Stimulated activated CD8-positive, alpha-beta memory T cell treated with anti-CD3 and anti-CD28 coated beads, Interleukin-4, amount 100 ng/mL, for 24 hours (primary cell): ENCODE results near the gene DOC2A.

Source experiments
- DNase-seq: peaks from one replicate; pipeline ENCODE4 v3.0.0-alpha.2; 2020; ENCODE audit warnings: low read depth

The DOC2A gene

GRCh38 chr16:29989111-29989858 lies 21.5 kb downstream of the DOC2A start:
- no peak for DNase-seq

- no peak for DNase-seq
Measured at GRCh38 chr16:29988346-29989075, 22.3 kb downstream of the DOC2A start.

DNA sequence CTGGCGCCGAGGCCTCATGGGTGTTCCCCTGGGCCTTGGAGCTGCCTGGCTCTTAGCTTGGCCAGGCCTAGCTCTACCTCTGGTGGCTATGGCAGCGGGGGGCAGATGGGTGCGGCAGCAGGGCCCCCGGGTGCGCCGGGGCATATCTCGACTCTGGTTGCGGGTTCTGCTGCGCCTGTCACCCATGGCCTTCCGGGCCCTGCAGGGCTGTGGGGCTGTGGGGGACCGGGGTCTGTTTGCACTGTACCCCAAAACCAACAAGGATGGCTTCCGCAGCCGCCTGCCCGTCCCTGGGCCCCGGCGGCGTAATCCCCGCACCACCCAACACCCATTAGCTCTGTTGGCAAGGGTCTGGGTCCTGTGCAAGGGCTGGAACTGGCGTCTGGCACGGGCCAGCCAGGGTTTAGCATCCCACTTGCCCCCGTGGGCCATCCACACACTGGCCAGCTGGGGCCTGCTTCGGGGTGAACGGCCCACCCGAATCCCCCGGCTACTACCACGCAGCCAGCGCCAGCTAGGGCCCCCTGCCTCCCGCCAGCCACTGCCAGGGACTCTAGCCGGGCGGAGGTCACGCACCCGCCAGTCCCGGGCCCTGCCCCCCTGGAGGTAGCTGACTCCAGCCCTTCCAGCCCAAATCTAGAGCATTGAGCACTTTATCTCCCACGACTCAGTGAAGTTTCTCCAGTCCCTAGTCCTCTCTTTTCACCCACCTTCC lies 23.3 kb downstream of the DOC2A start:
- no peak for DNase-seq

DNA sequence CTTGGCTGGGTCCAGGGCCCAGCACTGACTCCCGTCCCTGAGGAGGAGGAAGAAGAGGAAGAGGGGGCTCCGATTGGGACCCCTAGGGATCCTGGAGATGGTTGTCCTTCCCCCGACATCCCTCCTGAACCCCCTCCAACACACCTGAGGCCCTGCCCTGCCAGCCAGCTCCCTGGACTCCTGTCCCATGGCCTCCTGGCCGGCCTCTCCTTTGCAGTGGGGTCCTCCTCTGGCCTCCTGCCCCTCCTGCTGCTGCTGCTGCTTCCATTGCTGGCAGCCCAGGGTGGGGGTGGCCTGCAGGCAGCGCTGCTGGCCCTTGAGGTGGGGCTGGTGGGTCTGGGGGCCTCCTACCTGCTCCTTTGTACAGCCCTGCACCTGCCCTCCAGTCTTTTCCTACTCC lies 23.9 kb downstream of the DOC2A start:
- DNase-seq, result no peak

DNA sequence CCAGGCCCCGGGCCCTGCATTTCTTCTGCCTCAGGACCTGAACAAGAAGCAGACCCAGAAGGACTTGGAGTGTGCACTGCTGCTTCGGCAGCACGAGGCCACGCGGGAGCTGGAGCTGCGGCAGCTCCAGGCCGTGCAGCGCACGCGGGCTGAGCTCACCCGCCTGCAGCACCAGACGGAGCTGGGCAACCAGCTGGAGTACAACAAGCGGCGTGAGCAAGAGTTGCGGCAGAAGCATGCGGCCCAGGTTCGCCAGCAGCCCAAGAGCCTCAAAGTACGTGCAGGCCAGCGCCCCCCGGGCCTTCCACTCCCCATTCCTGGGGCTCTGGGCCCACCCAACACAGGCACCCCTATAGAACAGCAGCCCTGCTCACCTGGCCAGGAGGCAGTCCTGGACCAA lies 24.6 kb downstream of the DOC2A start:
- DNase-seq, result no peak

DNA sequence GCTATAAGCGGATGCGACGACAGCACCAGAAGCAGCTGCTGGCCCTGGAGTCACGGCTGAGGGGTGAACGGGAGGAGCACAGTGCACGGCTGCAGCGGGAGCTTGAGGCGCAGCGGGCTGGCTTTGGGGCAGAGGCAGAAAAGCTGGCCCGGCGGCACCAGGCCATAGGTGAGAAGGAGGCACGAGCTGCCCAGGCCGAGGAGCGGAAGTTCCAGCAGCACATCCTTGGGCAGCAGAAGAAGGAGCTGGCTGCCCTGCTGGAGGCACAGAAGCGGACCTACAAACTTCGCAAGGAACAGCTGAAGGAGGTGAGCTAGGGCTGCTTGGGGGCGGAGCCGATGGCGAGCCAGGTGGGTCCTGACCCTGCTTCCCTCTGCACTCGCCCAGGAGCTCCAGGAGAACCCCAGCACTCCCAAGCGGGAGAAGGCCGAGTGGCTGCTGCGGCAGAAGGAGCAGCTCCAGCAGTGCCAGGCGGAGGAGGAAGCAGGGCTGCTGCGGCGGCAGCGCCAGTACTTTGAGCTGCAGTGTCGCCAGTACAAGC lies 25.5 kb downstream of the DOC2A start:
- DNase-seq, result no peak

DNA sequence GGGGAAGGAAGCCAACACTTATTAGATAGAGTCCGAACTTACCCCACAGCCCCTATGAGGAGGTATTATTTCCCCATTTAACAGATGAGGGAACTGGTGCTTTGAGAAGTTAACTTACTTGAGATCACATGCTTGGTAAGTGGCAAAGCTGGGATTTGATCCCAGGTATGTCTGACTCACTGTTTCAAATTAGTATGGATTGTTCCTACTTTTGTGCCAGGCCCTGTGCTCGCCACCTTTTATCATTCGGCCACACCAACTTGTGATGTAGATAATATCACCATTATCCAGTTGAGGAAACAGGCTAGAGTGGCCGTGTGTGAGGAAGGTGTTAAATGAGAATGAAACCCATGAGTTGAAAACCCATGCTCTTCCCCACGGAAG lies 26.1 kb downstream of the DOC2A start:
- no peak for DNase-seq

DNA sequence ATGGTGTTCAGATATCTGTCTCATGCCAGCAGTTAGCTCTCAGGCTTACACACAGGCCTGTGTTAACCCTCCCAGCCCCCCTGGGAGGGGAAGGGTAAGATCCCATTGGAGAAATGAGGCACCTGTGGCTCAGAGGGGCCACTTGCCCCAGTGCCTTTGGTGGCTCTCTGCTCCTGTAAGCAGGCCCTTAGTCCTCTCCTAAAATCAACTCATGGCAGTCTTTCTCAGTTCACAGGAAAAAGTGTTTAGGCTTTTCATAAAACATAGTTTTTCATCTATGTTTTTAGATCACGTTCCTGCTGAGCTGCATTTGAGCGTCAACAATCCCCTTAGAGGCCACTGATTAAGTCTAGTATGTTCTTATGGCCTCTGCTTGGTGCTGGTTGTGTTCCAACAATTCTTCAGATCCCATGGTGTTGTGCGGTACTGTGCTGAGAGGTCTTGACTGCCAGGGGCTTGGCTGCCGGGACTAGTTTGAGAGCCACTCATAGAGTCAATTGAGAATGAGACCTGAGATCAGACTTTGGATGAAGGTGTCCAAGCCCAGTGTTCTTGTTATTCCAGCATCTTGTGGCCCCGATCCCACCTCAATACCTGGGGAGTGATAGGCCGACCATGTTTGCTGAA lies 26.6 kb downstream of the DOC2A start:
- DNase-seq, result no peak

DNA sequence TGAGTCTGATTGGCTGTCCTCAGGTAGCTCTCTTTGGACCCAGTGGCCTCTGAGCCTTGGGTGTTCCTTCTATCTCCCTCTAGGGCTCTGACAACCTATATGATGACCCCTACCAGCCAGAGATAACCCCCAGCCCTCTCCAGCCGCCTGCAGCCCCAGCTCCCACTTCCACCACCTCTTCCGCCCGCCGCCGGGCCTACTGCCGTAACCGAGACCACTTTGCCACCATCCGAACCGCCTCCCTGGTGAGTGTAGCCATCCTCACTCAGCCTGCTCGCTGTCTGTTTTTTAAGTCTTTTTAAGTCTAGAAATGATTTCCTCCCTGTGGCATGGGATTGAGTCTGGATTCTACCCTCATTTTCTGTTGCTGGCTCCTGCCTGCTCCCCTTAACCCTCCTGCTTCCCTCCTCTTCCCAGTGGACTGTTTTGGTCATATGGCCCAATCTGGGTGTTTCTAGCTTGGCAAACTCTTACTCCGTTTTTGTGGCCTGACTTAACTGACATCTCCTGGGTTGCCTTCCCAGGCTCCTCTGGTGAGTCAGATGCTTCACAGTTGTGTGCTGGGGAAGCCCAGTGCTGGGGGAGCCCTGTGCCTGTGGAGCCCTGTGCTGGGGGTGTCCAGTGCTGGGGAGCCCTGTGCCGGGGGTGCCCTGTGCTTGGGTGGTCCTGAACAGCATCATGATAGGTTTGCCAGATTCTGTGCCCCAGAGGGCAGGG lies 27.2 kb downstream of the DOC2A start:
- no peak for DNase-seq

DNA sequence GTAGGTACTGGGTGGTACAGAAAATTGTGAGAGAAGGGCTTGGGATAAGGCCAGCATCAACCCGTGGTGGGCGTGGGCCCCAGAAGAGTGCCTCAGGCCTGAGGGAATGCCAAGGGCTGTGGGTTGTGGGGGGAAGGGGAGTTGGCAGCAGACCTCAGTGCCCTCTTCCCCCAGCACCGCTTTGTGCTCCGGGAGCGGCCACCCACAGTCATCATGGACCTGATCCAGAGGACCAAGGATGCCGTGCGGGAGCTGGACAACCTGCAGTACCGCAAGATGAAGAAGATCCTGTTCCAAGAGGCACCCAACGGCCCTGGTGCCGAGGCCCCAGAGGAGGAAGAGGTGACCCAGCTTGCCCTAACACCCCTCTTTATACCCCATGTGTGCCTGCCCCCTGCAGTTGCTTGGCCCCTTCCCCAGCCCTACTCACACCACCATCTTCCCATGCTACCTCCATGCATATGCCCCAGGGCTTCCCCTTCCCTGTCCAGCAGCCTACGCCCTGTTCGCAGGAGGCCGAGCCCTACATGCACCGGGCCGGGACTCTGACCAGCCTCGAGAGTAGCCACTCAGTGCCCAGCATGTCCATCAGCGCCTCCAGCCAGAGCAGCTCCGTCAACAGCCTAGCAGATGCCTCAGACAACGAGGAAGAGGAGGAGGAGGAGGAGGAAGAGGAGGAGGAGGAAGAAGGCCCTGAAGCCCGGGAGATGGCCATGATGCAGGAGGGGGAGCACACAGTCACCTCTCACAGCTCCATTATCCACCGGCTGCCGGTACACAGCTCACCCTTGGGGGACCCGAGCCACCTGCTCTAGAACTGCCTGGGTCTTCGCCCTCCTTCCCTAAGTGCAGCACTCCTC lies 28.0 kb downstream of the DOC2A start:
- DNase-seq, result no peak

- no peak for DNase-seq
Measured at GRCh38 chr16:29978564-29979270, 32.1 kb downstream of the DOC2A start.

DNA sequence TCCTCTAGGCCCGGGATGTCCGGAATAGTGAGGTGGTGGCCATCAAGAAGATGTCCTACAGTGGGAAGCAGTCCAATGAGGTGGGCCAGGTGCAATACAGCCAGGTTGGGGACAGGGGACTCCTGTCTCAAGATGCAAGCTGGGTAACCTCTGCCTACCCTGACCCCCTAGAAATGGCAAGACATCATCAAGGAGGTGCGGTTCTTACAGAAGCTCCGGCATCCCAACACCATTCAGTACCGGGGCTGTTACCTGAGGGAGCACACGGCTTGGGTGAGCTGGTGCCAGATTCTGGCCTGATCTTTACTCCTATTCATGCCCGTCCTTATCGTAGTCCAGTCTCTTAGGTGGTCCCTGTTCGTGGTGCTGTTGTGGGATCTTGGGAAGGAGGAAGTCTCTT lies 32.7 kb downstream of the DOC2A start:
- no peak for DNase-seq

DNA sequence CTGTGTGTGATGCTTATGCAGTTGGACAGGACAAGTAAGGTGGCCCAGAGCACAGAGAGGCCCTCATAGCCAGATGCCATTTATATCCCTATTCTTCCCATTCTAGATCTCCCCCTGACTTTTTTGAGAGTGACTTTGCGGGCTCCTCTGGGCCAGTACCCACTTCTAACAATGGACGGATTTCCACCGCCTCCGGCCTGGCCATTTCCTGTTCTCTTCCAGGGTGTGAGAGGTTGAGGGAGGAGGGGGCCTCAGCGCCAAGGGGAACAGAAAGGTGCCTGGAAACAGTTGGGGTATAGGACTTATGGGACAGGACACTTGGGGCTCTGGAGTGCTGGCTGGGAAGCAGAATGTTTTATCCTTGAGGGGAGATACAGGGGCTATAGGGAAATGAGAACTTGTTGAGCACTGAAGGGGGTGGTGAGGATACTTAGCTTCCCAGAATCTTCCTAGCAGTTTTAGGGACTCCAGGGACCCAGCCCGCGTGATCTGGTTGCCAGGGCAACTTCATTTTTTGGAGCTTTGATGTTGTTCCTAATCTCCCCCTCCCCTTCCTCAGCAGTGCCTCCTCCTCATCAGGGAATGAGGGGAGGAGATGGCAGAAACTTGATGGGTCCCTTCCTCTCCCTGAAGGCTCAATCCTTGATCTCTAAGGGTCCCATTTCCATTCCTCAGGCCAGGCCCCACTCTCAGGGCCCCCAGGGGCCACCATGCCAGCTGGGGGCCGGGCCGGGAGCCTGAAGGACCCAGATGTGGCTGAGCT lies 33.6 kb downstream of the DOC2A start:
- no peak for DNase-seq

- DNase-seq, result no peak
Measured at GRCh38 chr16:29975811-29976511, 34.9 kb downstream of the DOC2A start.

DNA sequence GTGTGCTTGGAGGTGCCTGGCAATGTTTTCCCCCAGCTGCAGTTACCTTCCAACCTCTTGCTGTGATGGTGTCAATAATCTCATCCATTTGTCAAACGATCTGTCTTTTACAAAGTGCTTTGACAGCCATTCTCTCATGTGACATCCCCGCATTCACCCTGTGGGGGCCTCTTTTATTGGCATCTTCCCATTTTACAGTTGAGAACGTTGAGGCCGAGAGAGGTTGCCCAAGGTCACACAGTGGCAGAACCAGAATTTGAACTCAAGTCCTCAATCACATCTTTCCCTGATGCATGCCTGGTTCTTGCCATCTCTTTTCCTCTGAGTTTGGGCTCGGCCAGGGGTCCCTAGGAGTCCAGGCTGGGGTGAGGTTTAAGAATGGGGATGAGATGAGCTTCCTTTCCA lies 35.7 kb downstream of the DOC2A start:
- DNase-seq, result no peak

- no peak for DNase-seq
Measured at GRCh38 chr16:29974291-29975133, 36.3 kb downstream of the DOC2A start.

DNA sequence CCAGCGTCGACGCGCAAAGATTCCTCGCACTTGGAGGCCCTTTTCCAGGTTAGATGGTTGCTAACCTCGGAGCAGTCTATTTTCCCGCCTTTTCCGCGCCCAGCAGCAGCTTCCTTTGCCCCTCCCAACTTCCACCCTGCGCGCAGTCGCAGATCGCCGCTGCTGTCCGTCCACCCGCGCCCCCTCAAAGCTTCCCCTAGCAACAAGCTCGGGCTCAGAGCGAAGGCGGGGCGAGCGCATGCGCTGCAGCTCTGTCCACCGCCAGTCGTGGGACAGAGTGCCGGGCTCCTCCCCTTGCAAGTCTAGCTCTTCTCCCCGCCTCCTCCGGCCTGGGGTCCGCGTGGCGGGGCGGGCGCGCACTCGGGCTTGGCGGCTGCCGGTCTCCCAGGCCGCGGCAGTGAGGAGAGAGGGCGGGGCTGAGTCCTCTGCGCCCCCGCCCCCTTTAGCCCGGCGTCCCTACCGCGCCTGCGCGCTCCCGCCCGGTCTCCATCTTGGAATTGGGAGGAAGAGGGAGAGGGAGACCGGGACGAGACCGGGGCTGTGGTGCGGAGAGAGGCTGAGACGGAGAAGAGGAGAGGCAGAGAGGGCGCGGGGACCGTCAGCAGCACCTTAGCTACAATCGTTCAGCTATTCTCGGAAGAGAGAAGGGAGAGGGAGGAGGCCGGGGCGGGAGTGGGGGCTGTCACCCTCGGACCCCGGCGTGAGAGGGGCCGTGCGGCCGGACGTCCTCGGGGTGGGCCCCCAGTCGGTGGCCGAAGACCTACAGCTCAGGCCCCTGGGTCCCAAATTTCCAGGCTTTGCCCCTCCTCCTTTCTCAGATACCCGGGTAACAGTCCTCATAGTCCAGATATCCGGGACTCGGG lies 37.2 kb downstream of the DOC2A start, which contains the start of gene TAOK2:
TAOK2 (plus strand) TSS at position 485 of the 863 bp plus-strand sequence. CDS start 3,905 bp downstream, outside the sequence.
- DNase-seq, result peak; percentile 97
